WERI-Rb-1 (cell line): ENCODE data around the gene ST6GALNAC3.

Source experiments
- DNase-seq: peaks from one replicate; pipeline ENCODE4 v3.0.0-alpha.2; 2020
- H3K27ac ChIP-seq: fragments of 250-450 bp; sonication (Bioruptor Pico); 2 replicates; pipeline ENCODE4 v1.5.1; 2020; ENCODE audit warnings: mild to moderate bottlenecking, moderate library complexity
- H3K27me3 ChIP-seq: fragments of 250-450 bp; sonication (Bioruptor Pico); 2 replicates; pipeline ENCODE4 v1.5.1; 2021; ENCODE audit warnings: mild to moderate bottlenecking, low read depth, moderate library complexity; ENCODE audit not compliant: insufficient read depth, severe bottlenecking
- H3K36me3 ChIP-seq: fragments of 250-450 bp; sonication (Bioruptor Pico); 2 replicates; pipeline ENCODE4 v1.5.1; 2020; ENCODE audit warnings: mild to moderate bottlenecking, moderate library complexity
- H3K4me3 ChIP-seq: 2 replicates; pipeline ENCODE4 v1.5.1; 2011; ENCODE audit warnings: low read depth, mild to moderate bottlenecking, control low read depth, low read length
- H3K9me3 ChIP-seq: fragments of 250-450 bp; sonication (Bioruptor Pico); 2 replicates; pipeline ENCODE4 v1.5.1; 2021; ENCODE audit warnings: mild to moderate bottlenecking, moderate library complexity; ENCODE audit not compliant: severe bottlenecking
- TF ChIP-seq, protein P1 (sequence below): IDR thresholded peaks from 2 replicates; pipeline ENCODE4 v1.5.1; 2011; ENCODE audit warnings: low read depth, mild to moderate bottlenecking, control low read depth, inconsistent platforms, low read length

Gene ST6GALNAC3

DNA sequence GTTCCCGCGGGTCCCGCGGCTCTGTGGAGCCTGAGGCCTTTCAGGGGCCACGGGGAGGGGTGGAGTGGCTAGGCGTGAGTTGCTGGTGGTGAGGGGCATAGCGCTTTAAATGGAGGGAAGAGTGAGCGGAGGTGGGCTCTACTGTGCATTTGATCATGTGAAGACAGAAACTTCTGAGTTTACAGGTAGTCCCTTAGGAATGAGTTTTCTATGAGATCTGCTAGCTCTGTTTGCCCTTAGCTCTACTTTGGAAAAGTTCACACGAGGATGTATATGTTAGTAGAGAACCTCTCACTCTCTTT is 593 bp downstream of the ST6GALNAC3 start:
- no peak overlapping the region for H3K27ac ChIP-seq
- no peaks in the 10 kb centered on the region for H3K9me3 ChIP-seq

DNA sequence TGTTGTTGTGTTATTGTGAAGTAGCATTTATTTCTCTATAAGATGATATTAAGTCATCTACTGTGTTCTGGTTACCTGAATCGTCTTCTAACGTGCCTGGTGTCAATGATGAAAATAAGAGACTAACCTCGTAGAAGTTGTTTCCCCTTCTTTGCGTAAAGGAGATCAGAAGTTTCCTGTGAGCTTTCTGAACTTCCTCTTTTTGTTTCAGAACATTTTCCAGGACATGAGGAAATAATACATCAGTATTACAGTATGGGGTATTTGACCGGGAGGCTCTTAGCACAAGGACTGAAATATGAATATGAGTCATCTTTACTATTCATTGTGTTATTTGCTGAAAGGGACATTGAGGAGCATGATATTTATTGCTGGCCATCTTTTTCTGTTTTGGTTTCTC is 1.3 kb downstream of the ST6GALNAC3 start:
- TF ChIP-seq, protein P1, sequence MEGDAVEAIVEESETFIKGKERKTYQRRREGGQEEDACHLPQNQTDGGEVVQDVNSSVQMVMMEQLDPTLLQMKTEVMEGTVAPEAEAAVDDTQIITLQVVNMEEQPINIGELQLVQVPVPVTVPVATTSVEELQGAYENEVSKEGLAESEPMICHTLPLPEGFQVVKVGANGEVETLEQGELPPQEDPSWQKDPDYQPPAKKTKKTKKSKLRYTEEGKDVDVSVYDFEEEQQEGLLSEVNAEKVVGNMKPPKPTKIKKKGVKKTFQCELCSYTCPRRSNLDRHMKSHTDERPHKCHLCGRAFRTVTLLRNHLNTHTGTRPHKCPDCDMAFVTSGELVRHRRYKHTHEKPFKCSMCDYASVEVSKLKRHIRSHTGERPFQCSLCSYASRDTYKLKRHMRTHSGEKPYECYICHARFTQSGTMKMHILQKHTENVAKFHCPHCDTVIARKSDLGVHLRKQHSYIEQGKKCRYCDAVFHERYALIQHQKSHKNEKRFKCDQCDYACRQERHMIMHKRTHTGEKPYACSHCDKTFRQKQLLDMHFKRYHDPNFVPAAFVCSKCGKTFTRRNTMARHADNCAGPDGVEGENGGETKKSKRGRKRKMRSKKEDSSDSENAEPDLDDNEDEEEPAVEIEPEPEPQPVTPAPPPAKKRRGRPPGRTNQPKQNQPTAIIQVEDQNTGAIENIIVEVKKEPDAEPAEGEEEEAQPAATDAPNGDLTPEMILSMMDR, result no peak
- Histone ChIP-seq H3K4me3 (no peak overlapping the region), H3K36me3 (no peaks in the 10 kb centered on the region), H3K9me3 (no peaks in the 10 kb centered on the region), H3K27me3 (peaks cover 3% of the 10 kb centered on the region), H3K27ac (no peak overlapping the region)
- DNase-seq, result no peak

More for the DNA sequence above, 593 bp downstream of the ST6GALNAC3 start:
- H3K4me3 ChIP-seq, result peak overlapping the region; percentile 70
- TF ChIP-seq, protein P1, result no peak
- H3K27me3 ChIP-seq, result peaks cover 3% of the 10 kb centered on the region
- no peaks in the 10 kb centered on the region for H3K36me3 ChIP-seq
- DNase-seq, result peak; percentile 8

DNA sequence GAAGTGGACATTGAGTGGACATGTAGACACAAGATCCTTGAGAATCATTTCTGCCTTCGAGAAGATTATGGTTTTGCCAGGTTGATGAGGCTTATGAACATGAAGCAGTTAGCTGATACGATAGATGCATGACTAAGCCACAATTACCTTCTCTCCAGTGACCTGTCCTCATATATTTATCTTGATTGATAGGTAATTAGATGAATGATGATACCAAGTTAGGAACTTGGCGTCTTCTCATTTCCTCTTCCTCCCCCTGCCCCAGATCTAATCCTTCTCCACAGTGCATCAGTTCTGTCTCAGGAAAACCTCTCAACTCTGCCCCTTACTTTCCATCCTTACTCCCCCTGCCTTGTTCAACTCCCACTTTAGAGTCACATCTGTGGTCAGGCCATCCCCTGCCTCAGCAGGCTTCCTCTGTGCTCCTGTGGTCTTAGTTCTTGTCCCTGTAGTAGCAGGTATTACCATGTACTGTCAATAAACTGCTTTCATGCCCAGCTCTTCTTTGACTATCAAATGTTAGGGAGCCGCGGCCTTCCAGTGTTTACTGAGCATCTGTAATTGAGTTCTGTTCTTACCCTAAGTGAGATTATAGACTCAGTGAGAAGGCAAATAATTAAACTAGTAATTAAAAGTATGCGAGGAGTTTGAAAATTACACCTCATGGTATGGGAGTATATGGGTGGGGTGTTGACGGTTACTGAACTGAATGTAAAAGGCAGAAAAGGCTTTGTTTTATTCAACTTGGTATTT is 5.1 kb downstream of the ST6GALNAC3 start:
- Histone ChIP-seq H3K9me3 (no peaks in the 10 kb centered on the region), H3K27me3 (peaks cover 3% of the 10 kb centered on the region), H3K27ac (no peak overlapping the region), H3K4me3 (no peak overlapping the region), H3K36me3 (no peaks in the 10 kb centered on the region)
- TF ChIP-seq, protein P1, result no peak
- DNase-seq, result peak; percentile 15

DNA sequence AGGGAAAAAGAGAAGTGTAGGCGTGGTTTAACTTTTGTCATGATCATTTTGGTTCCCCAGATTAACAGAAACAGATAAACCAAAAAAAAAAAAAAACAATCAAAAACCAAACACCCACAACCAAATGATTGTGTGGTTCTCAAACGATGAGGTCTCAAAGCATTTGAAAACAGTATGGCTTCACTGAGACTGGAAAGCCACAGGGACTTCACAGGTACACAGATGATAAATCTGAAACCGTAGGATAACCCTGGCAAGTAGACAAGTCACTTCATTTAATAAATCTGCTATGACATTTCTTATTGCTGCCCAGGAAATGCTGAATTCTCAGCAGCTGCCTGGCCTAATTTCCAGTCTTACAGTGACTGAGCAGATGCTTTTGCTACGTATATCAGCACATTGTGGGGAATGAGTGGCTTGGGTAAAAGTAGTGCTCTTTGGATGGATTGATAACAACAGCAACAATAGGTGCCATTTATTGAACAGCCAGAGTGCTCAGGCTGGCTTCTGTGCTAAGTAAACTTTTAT is 6.1 kb downstream of the ST6GALNAC3 start:
- TF ChIP-seq, protein P1, result no peak
- no peak overlapping the region for H3K4me3 ChIP-seq
- H3K9me3 ChIP-seq, result no peaks in the 10 kb centered on the region
- H3K27ac ChIP-seq, result no peak overlapping the region
- no peak for DNase-seq
- H3K36me3 ChIP-seq, result no peaks in the 10 kb centered on the region
- H3K27me3 ChIP-seq, result no peaks in the 10 kb centered on the region

DNA sequence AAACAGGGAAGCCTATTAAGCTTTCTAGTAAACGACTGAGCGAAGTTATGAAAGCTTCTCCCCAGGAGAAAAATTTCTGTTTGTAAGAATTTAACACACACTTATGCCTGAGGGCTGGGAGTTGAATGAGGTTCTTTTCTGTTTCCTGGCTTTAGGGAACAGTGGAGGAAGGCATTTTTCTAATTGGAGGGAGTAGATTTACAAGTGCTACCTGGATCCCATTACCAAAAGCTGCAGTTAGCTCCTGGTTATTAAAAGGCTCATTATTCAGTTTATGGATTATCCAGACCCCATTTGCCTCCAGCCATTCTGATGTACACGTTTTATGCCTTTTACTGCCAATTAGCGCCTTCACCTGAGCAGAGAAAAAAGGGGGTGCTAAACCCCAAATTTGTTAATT is 7.5 kb downstream of the ST6GALNAC3 start:
- Histone ChIP-seq H3K27ac (no peak overlapping the region), H3K9me3 (no peaks in the 10 kb centered on the region), H3K36me3 (no peaks in the 10 kb centered on the region), H3K4me3 (no peak overlapping the region), H3K27me3 (no peaks in the 10 kb centered on the region)
- TF ChIP-seq, protein P1, result no peak
- no peak for DNase-seq

DNA sequence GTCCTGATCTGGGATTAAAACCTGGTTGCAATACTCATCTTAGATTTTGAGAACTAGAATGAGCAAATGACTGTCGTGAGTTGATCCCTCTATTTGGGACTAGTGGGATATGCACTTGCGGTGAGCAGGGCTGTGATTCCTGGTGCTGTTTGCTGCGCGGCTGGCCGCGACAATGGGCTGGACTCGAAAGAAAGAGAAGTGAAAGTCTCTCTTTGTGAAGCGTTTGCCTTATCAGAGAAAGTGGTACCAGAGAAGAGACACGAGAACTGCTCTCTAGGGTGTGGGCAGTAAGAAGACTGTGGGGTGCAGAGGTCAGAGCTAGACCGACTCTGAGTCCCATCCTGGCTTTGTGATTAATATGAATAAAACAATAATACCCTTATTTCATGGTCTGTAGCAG is 8.6 kb downstream of the ST6GALNAC3 start:
- DNase-seq, result no peak
- TF ChIP-seq, protein P1, result no peak
- Histone ChIP-seq H3K27me3 (no peaks in the 10 kb centered on the region), H3K4me3 (no peak overlapping the region), H3K36me3 (no peaks in the 10 kb centered on the region), H3K9me3 (no peaks in the 10 kb centered on the region), H3K27ac (no peak overlapping the region)
